ENCODE measurements around the gene ACACA. TPM values are rescaled to one million over a fixed set of nuclear protein-coding genes. Genes with fewer than 3 reads are reported as not detected.
"Not testable (repeated sequence)": the region's sequence is repeated elsewhere in the genome, so short reads cannot be mapped to it uniquely, and the experiment has no call there.

ACACA gene
- total and polyA plus RNA-seq, 5 experiments from 2014 or later = 5.7 to 15.2 (median 9.0) TPM

GRCh38 chr17:37358830-37359681 lies 47.6 kb downstream of the ACACA start:
- H3K4me3 Mint-ChIP-seq = peak overlapping the region; percentile 77 to 94 (median 88)
- POLR2A ChIA-PET = interaction anchor here (0.6 to 1.0 kb wide), 5 partner anchors 11 to 485 kb away, joined by 3 to 6 read pairs (median 3); partner anchors contain the start of gene SYNRG
- peak overlapping the region in 8 of 10 donors; percentile 86 to 95 (median 93) for H3K27ac Mint-ChIP-seq
- H3K27me3 Mint-ChIP-seq = no peaks in the 10 kb centered on the region
- H3K9me3 Mint-ChIP-seq = no peaks in the 10 kb centered on the region
- peaks cover 9 to 25% (median 20%) of the 10 kb centered on the region in 4 donors for H3K4me1 Mint-ChIP-seq
- DNase-seq (peak; percentile 83 to 94 (median 90)), ATAC-seq (peak; percentile 93 to 96)
- peaks cover 0 to 2% (median 0%) of the 10 kb centered on the region in 3 donors for H3K36me3 Mint-ChIP-seq

- H3K27ac Mint-ChIP-seq = peak overlapping the region; percentile 57 to 95 (median 88)
- H3K27me3 Mint-ChIP-seq = no peaks in the 10 kb centered on the region
- peak in 1 of 2 donors; percentile 1 for ATAC-seq
- DNase-seq = peak in 3 of 10 donors; percentile 4 to 28 (median 5)
- H3K9me3 Mint-ChIP-seq = no peaks in the 10 kb centered on the region
- POLR2A ChIA-PET = interaction anchor here (1.0 kb wide), 2 partner anchors 12 to 251 kb away, joined by 3 to 6 read pairs; partner anchors contain the start of gene SYNRG
- peak overlapping the region; percentile 77 to 94 (median 88) for H3K4me3 Mint-ChIP-seq
- H3K4me1 Mint-ChIP-seq = peaks cover 9 to 25% (median 20%) of the 10 kb centered on the region in 4 donors
- H3K36me3 Mint-ChIP-seq = peaks cover 0 to 5% (median 2%) of the 10 kb centered on the region in 3 donors
Measured at GRCh38 chr17:37358098-37358829, 48.4 kb downstream of the ACACA start.

DNA sequence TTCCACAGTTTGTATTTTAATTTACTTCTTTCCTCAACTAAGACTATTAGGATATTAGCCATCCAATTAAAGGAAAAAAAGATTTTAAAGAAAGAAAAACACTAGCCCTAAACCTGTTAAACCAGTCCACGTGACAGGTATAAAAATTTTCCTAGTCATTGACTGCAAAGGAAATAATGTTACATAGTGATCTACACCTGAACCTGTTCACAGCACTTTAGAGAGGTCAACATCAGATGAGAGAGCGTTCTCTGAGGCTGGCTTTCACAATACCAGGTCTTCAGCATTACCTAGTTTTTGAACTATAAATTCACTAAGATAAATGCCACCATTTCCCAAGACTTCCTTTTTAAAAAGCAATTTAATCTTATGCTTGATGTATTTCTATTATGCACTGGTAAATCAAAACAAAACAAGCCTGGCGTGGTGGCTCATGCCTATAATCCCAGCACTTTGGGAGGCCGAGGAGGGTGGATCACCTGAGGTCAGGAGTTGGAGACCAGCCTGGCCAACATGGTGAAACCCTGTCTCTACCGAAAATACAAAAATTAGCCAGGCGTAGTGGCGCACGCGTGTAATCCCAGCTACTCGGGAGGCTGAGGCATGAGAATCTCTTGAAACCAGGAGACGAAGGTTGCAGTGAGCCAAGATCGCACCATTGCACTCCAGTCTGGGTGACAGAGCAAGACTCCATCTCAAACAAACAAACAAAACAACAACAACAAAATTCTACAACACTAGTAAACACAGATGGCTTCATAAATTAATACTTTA lies 49.7 kb downstream of the ACACA start:
- Mint-ChIP-seq H3K27ac (peak overlapping the region in 3 of 10 donors; percentile 48 to 90 (median 86)), H3K4me3 (peak overlapping the region in 9 of 10 donors; percentile 1 to 87 (median 24)), H3K36me3 (peaks cover 0 to 13% (median 2%) of the 10 kb centered on the region in 3 donors), H3K4me1 (peaks cover 9 to 25% (median 20%) of the 10 kb centered on the region in 4 donors)
- ATAC-seq, H3K27me3 Mint-ChIP-seq, DNase-seq, POLR2A ChIA-PET, H3K9me3 Mint-ChIP-seq: not testable (repeated sequence)

DNA sequence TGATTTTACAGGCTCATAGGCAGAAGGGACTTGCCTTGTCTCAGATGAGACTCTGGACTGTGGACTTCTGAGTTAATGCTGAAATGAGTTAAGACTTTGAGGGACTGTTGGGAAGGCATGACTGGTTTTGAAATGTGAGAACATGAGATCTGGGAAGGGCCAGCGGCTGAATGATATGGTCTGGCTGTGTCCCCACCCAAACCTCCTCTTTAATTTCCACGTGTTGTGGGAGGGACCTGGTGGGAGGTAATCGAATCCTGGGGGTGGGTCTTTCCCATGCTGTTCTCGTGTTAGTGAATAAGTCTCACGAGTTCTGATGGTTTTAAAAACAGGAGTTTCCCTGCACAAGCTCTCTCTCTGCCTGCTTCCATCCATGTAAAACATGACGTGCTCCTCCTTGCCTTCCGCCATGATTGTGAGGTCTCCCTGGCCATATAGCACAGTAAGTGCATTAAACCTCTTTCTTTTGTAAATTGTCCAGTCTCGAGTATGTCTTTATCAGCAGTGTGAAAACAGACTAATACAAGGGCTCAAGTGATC lies 59.7 kb downstream of the ACACA start:
- H3K27me3 Mint-ChIP-seq, H3K4me3 Mint-ChIP-seq, H3K4me1 Mint-ChIP-seq, H3K27ac Mint-ChIP-seq, H3K9me3 Mint-ChIP-seq, ATAC-seq, POLR2A ChIA-PET, DNase-seq: not testable (repeated sequence)
- H3K36me3 Mint-ChIP-seq = peaks cover 0 to 31% (median 12%) of the 10 kb centered on the region in 3 donors

- H3K9me3 Mint-ChIP-seq = no peaks in the 10 kb centered on the region
- no peak overlapping the region for H3K27ac Mint-ChIP-seq
- POLR2A ChIA-PET = no interaction called here
- H3K4me3 Mint-ChIP-seq = no peak overlapping the region
- peaks cover 0 to 32% (median 12%) of the 10 kb centered on the region in 3 donors for H3K36me3 Mint-ChIP-seq
- no peaks in the 10 kb centered on the region for H3K27me3 Mint-ChIP-seq
- ATAC-seq = no peak
- H3K4me1 Mint-ChIP-seq = peaks cover 0 to 11% (median 7%) of the 10 kb centered on the region in 4 donors
- DNase-seq = no peak
Measured at GRCh38 chr17:37344519-37344918, 62.1 kb downstream of the ACACA start.

- Mint-ChIP-seq H3K36me3 (peaks cover 4 to 44% (median 16%) of the 10 kb centered on the region in 3 donors), H3K4me1 (peaks cover 0 to 11% (median 8%) of the 10 kb centered on the region in 4 donors), H3K4me3 (no peak overlapping the region), H3K9me3 (no peaks in the 10 kb centered on the region), H3K27ac (no peak overlapping the region), H3K27me3 (no peaks in the 10 kb centered on the region)
- DNase-seq = no peak
- POLR2A ChIA-PET = interaction anchor here (0.6 kb wide), 1 partner anchor 73 kb away, joined by 4 read pairs; no protein-coding TSS in a partner anchor
- ATAC-seq = no peak
Measured at GRCh38 chr17:37342589-37342988, 64.0 kb downstream of the ACACA start.

DNA sequence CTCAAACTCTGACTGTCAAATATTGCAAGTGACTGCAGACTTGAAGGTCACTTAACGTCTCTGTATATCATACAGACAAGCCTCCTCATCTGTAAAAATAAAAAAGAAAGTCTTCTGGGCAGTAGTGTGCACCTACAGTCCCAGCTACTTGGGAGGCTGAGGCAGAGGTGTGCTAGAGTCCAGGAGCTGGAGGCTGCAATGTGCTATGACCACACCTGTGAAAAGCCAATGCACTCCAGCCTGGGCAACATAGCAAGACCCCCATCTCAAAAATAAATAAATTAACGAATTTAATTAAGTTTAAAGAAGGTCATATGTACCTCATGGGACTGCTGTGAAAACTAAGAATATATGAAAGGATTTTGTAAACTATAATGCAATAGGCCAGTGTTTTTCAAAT lies 65.8 kb downstream of the ACACA start:
- ATAC-seq (no peak), DNase-seq (no peak)
- H3K9me3 Mint-ChIP-seq = no peaks in the 10 kb centered on the region
- POLR2A ChIA-PET = interaction anchor here (0.6 kb wide), 1 partner anchor 1467 kb away, joined by 3 read pairs; no protein-coding TSS in a partner anchor
- H3K27me3 Mint-ChIP-seq = no peaks in the 10 kb centered on the region
- no peak overlapping the region for H3K4me3 Mint-ChIP-seq
- H3K36me3 Mint-ChIP-seq = peaks cover 4 to 45% (median 15%) of the 10 kb centered on the region in 3 donors
- no peak overlapping the region for H3K27ac Mint-ChIP-seq
- H3K4me1 Mint-ChIP-seq = peaks cover 2 to 9% (median 6%) of the 10 kb centered on the region in 4 donors

DNA sequence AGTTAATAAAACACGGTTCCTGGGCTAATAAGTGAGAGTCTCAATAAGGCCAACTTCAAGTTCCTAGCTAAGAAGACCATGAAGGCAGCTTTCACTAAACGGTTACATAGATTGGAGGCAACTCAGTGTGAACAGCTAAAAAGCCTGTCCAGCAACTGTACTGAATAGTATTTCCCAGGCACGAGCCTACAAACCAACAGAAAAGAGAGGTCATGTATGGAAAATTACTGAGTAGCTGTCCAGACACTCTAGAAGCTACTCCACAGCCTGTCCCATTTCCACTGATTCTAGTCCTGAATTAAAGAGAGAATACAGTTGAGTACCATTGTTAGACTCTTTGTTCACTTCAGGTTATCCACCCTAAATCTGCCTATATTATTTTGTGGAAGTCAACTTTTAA lies 67.3 kb downstream of the ACACA start:
- Mint-ChIP-seq H3K4me3 (no peak overlapping the region), H3K27ac (peak overlapping the region in 1 of 10 donors; percentile 42)
- POLR2A ChIA-PET = no interaction called here

DNA sequence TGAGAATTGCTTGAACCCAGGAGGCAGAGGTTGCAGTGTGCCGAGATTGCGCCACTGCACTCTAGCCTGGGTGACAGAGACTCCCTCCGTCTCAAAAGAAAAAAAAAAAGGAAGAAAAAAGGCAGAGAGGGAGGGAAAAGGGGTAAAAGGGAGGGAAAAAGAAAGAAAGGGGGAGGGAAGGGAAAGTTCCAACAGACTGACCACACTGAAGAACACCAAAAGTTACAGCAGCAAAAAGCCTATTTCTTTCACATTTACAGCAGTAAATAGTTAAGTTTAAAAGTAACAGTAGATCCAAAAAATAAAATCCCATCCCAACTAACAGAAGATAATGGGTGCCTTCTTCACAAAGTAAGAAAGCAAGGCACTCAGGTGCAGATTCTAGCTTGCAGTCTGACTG lies 67.8 kb downstream of the ACACA start:
- H3K27me3 Mint-ChIP-seq = no peaks in the 10 kb centered on the region
- POLR2A ChIA-PET = no interaction called here
- H3K27ac Mint-ChIP-seq = peak overlapping the region in 2 of 10 donors; percentile 56 to 65
- ATAC-seq = no peak
- peaks cover 4 to 37% (median 10%) of the 10 kb centered on the region in 3 donors for H3K36me3 Mint-ChIP-seq
- H3K4me3 Mint-ChIP-seq = no peak overlapping the region
- no peak for DNase-seq
- H3K4me1 Mint-ChIP-seq = peaks cover 1 to 12% (median 6%) of the 10 kb centered on the region in 4 donors
- no peaks in the 10 kb centered on the region for H3K9me3 Mint-ChIP-seq

More for the DNA sequence above, 67.3 kb downstream of the ACACA start:
- Mint-ChIP-seq H3K36me3 (peaks cover 4 to 38% (median 10%) of the 10 kb centered on the region in 3 donors), H3K4me1 (peaks cover 1 to 8% (median 4%) of the 10 kb centered on the region in 4 donors), H3K27me3 (no peaks in the 10 kb centered on the region), H3K9me3 (no peaks in the 10 kb centered on the region)
- DNase-seq = no peak
- ATAC-seq = no peak

GRCh38 chr17:37327341-37328090 lies 79.1 kb downstream of the ACACA start:
- H3K36me3 Mint-ChIP-seq = peaks cover 0 to 60% (median 9%) of the 10 kb centered on the region in 3 donors
- H3K4me3 Mint-ChIP-seq = no peak overlapping the region
- ATAC-seq (no peak), DNase-seq (no peak)
- H3K9me3 Mint-ChIP-seq = no peaks in the 10 kb centered on the region
- no peak overlapping the region for H3K27ac Mint-ChIP-seq
- H3K27me3 Mint-ChIP-seq = no peaks in the 10 kb centered on the region
- peaks cover 0 to 3% (median 0%) of the 10 kb centered on the region in 4 donors for H3K4me1 Mint-ChIP-seq
- POLR2A ChIA-PET = no interaction called here

DNA sequence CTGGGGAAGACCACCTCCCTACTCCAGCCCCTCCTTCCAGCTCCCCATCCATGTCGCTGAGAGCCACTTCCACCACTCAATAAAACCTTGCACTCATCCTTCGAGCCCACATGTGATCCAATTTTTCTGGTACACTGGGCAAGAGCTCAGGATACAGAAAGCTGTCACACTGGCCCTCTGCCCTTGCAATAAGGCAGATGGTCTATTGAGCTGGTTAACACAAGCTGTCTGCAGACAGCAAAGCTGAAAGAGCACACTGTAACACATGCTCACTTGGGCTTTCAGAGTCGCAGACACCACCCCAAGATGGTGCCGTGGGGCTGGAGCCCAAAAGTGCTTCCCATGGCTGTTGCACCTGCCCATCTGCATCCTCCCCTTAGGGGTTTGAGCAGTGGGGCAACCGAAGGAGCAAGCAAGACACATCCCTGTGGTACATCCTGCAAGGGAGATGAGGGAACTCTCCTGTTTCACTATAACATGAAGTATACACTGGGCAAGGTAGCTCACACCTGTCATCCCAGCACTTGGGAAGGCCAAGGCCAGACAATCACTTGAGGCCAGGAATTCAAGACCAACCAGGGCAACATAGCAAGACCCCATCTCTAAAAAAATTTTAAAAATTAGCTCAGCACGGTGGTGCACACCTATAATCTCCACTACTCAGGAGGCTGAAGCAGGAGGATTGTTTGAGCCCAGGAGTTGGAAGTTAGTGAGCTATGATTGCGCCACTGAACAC lies 83.6 kb downstream of the ACACA start:
- no peak for ATAC-seq
- Mint-ChIP-seq H3K4me3 (no peak overlapping the region), H3K36me3 (peaks cover 0 to 55% (median 10%) of the 10 kb centered on the region in 3 donors), H3K27ac (no peak overlapping the region), H3K9me3 (no peaks in the 10 kb centered on the region), H3K4me1 (no peaks in the 10 kb centered on the region), H3K27me3 (no peaks in the 10 kb centered on the region)
- POLR2A ChIA-PET = no interaction called here
- no peak for DNase-seq

All from naive thymus-derived CD8-positive, alpha-beta T cell (primary cell).